GM19099 (cell line): ENCODE results near the gene LHFPL6.

ENCODE experiments used
- POLR2A ChIP-seq: IDR thresholded peaks from 3 replicates; pipeline ENCODE4 v1.6.1; 2011; ENCODE audit warnings: low read depth; ENCODE audit not compliant: insufficient read length; ENCODE audit errors: extremely low read depth

The LHFPL6 gene

DNA sequence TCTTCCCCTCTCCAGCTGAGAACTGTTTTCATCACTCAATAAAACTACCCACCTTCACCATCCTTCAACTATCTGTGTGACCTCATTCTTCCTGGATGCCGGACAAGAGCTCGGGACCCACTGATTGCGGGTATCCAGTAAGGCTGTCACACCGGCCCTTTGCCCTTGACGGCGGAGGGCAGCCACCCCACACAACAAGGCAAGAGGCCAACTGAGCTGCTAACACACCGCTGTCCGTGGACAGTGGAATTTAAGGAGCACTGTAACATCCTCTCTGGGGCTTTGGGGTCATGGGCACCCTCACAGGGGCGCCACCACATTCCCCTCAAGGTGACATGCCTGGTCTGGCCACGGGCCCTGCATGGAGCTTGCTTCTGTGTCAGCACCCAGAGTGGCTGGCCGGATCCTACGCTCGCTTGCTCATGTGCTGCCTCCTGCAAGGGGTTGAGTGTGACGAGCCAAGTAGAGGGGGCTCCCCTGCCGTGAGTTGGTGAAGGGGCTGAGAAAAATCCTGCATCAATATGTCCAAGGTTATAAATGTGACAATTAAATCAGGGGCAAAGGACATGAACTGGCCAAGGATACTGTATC is 31.4 kb downstream of the LHFPL6 start:
- no peak for TF ChIP-seq POLR2A

DNA sequence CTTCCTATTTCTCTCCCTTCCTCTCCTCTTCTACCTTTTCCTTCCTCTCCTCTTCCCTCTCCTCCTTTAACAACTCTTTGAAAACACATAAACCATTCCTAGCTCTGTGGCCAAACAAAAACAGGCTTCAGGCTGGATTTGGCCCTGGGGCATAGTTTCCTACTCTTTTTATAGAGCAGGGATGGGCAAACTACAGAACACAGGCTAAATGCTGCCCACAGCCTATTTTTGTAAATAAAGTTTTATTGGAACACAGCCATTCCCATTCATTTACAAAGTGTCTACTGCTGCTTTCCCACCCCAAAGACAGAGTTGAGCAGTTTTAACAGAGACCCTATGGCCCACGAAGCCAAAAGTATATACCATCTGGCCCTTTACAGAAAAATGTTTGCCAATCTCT is 35.4 kb downstream of the LHFPL6 start:
- TF ChIP-seq POLR2A: no peak

DNA sequence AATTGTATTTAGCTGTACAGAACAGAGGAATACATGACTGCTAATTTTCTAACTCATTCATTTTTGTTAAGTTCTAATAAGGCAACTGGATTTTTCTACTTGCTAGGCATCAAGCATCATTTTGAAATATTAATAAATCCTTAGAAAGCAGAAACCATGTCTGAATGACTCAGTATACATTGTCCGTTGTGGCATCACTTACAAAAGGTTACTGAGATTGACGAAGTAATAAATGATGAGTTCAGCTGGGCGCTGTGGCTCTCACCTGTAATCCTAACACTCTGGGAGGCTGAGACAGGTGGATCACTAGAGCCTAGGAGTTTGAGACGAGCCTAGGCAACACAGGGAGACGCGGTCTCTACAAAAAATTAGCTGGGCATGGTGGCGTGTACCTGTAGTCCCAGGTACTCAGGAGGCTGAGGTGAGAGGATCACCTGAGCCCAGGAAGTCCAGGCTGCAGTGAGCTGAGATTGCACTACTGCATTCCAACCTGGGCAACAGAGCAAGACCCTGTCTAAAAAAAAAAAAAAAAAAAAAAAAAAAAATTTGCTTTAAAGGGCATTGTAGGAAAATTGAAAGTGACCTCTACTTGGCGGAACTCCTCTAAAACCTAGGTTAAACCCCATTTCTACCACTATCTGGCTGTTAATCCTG is 36.6 kb downstream of the LHFPL6 start:
- no peak for TF ChIP-seq POLR2A

DNA sequence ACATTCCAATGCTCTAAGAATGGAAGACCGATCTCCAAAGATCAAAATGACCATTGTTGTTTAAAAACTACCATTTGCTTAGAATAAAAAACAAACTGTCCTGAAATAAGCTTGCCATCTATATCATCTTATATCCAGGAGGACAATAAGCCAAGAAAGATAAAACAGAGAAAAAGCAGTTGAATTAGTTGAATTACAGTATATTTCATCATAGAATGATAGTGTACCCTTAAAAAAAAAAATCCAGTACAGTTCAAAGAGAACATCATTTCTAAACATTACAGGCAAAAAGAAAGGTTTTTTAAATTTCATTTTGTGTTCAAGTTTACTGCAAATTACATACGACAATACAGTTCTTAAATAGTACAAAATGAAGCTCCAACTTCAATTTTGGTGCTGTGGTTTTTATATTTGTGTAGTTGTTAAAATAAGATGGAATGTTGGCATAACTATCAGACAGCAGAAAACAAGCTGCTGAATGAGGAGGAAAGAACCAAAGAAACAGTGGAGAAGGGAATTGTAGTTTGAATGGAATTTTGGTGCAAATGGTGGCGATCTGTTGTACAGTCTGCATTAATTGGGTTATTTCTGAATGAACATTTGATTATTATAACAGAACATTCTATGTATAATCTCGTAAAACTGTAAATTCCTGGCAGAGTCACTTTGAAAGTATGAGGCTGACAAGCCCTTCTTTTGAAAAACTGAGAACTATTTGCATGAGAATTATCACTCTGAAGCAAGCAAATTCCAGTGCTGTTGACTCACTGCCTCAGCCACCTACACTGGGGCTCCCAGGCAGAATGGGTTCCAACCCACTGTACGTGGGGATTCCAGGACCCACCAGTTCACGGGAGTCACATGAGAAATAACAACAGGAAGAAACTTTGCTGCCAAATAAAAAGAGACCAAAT is 37.7 kb downstream of the LHFPL6 start:
- no peak for TF ChIP-seq POLR2A

DNA sequence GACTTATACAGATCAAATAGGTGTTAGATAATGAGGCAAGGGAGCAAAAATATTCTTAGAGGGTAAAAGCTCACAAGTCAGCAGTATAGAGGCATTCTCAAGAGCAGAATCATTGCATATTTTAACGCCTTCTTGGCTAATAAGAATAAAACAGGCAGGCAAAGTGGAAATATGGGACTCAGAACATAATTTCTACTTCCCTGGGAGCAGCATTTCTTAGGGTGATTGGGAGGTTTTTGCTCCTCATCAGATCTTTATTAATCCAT is 39.6 kb downstream of the LHFPL6 start:
- TF ChIP-seq POLR2A: no peak

DNA sequence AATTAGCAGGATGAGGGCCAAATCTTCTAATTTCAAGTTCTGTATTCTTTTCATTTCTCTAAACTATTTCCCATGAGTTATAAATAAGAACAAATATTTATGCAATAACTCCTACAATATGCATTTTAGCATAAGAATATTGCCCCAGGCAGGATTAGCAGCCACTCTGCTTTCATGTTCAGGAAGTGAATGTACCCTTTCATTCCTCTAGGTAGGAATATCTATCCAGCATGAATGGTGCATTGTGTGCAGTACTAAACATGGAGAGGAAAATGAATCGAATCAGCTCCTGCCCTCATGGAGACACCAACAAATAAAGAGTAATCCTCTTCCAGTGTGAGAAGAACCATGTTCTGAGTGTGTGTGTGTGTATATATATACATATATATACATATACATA is 41.0 kb downstream of the LHFPL6 start:
- TF ChIP-seq POLR2A: no peak

DNA sequence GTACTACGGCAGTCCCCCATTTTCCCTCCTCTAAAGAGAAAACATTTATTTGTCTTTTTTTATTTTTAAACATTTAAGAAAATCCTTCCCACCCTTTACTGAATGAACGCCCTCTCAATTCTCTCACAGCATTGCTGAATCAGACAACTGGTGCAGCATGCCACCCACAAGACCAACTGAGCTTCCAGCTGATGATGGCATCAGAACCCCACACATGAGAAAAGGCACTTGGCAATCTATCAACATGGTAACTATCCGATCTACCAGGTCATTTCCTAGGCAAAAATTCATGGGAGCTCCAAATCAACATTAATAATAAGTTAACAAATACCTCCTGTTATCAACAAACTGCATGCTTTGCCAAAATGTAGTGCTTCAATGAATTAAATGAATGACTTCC is 43.1 kb downstream of the LHFPL6 start:
- no peak for TF ChIP-seq POLR2A

DNA sequence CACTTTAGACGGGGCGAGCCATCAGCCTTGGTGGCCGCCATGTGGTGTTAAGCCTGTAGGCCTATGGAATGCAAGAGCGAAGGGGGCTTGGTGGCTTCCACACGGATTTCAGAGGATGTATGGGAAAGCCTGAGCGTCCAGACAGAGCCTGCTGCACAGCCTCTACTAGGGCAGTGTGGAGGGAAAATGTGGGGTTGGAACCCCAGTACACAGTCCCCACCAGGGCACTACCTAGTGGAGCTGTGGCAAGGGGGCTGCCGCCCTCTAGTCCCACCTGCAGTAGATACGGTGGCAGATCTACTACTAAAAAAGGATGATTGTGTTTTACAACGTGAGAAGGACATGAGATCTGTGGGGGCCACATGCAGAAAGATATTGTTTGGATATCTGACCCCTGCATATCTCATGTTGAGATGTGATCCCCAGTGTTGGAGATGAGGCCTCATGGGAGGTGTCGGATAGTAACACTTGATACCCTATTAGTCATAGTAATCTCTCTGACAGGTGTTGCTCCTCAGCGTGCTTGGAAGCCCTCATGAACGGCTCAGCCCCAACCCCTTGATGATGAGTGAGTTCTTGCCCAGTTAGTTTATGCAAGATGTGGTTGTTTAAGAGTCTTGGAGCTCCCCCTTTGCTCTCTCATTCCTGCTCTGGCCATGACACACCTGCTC is 45.6 kb downstream of the LHFPL6 start:
- TF ChIP-seq POLR2A: no peak

DNA sequence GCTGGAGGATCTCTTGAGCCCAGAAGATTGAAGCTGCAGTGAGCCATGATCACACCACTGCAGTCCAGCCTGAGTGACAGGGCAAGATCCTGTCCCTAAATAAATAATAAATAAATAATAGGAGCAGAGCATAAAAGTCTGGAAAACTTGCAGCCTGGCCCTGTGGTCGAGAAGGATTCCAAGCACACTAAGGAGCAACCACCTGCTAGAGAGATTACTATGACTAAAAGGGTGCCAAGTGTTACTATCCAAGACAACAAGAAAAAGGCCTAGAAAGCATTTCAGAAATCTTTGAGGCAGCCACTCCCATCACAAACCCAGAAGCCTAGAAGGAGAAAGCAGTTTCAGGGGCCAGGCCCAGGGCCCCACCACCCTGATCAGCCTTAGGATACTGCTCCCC is 46.1 kb downstream of the LHFPL6 start:
- no peak for TF ChIP-seq POLR2A

DNA sequence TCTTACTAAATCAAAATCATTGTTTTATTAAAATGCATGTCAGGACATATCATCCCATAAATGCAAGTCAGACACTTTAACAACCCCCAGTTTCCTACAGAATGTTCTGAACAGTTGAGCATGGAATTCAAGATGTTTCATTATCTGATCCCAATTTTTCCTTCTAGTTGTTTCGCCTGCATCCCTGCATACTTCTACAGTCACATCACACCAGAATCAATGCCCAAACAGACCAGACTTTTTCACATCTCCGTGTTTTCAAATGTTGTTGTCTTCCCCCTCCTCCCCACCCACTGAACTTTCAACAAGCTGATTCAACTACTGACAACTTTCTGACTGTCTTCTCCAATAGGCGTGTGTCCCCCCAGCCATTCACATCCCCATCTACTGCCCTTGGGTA is 48.6 kb downstream of the LHFPL6 start:
- no peak for TF ChIP-seq POLR2A

DNA sequence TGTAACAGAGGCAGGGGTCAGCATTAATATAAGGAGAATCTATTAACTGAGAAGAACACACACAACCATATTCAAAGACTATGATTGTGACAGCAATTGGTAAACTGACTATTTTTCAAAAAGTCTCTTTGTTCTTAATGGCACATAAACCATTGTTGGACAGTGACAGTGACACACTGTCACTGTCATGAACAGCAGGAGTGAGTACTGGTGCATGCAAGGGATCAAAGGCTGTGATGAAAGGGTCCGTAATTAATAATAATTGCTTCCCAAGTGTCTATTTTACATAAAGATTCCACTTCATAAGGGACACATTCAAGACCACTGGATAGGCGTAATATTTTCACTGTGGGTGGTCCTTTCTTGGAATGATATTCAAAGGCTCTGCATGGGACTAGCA is 50.7 kb downstream of the LHFPL6 start:
- TF ChIP-seq POLR2A: no peak

DNA sequence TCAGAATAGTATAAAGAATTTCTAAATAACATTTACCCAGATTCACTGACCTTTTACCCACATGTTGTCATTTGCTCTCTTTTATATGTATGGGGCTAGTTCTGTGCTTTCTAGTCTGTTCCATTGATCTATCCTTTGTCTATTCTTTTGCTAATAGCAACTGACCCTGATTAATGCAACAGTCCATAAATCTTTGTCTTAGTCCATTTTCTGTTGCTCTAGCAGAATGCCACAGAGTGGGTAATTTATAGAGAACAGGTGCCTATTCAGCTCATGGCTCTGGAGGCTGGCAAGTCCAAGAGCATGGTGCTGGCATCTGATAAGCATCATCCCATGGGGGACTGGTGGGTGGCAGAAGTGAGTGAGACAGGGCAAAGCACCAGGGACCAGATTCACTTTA is 52.1 kb downstream of the LHFPL6 start:
- no peak for TF ChIP-seq POLR2A

DNA sequence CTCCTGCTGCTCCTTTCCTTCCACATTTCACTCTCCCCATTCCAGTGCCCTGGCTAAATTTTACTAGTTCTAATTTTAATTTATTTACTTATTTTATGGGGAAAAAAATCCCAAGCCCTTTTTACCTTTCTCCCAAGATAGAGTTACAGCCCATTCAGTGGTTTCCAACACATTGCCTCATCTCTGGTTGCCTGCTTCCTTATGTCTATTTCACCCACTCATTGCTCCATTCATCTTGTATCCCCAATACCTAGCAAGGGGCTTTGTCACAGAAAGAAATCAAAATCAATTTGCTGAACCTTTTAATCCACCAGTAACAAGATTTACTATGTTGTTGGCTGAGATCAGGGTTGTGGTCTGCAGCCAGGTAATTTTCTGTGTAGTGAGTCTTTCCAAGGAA is 55.9 kb downstream of the LHFPL6 start:
- TF ChIP-seq POLR2A: no peak

DNA sequence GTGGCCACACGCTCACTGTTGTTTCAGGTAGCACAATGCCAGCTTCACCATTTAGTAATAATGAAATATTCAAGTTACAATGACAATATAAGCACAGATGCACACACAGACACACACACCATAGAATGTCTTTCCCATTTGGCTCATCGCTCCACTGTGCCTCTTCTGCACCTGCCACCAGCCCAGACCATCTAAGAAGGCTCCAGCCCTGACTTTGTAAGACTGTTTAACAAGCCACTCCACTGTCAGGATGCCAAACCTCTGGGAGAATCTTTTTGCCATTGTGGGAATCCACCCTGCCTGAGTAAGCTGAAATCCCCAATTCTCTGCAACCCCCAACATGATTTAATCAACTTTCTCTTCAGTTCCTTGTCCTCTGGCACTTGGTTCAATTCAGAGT is 60.6 kb downstream of the LHFPL6 start:
- TF ChIP-seq POLR2A: no peak

DNA sequence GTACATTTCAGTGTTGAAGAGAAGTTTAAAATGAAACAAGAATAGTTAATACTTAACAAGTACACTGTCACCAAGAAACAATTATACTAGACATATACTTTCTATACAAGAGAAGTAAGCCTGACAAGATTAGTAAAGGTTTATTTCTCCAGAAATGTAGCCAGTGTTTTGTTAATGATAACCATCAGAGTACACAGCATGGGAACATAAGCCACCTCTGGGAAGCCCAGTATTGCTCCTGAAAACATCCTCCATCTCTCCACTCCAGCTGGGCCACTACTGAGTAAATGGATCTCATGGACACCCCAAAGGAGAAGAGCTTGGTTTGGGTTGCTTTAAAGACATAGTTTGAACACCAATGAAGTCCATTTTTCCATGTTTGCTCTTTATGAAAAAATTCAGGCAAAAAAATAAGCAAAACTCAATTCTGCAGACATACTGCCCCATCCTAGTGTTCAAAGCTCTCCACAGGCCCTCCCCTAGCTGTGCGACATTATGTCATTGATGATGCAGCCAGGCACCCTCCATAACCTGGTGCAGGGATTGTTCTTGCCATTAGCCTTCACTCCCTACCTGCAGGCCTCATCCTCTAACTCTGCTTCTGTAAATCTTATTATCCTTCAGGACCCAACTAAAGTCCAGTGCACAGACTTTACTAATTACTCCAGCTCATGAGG is 61.9 kb downstream of the LHFPL6 start:
- TF ChIP-seq POLR2A: no peak
